Adipocyte (in vitro differentiated cells): ENCODE data around the gene SLC27A1.
"Not testable (repeated sequence)": the region's sequence is repeated elsewhere in the genome, so short reads cannot be mapped to it uniquely, and the experiment has no call there.

Experiments
- DNase-seq: peaks from one replicate; pipeline ENCODE4 v3.0.0-alpha.2; 2015; ENCODE audit warnings: low read depth
- H3K27me3 ChIP-seq: replicated peaks from 2 replicates; pipeline ENCODE4 v1.7.0; 2013; ENCODE audit warnings: mild to moderate bottlenecking, low read length, moderate library complexity; ENCODE audit not compliant: control insufficient read depth, insufficient read depth
- H3K36me3 ChIP-seq: 2 replicates; pipeline ENCODE4 v1.7.0; 2013; ENCODE audit warnings: low read length, mild to moderate bottlenecking, moderate library complexity; ENCODE audit not compliant: control insufficient read depth, insufficient read depth, severe bottlenecking
- H3K4me1 ChIP-seq: 2 replicates; pipeline ENCODE4 v1.7.0; 2013; ENCODE audit warnings: mild to moderate bottlenecking, low read length, moderate library complexity; ENCODE audit not compliant: control insufficient read depth, insufficient read depth
- H3K4me3 ChIP-seq: 2 replicates; pipeline ENCODE4 v1.7.0; 2013; ENCODE audit warnings: mild to moderate bottlenecking, low read length, moderate library complexity
- H3K9ac ChIP-seq: 2 replicates; pipeline ENCODE4 v1.7.0; 2013; ENCODE audit warnings: mild to moderate bottlenecking, low read length, moderate library complexity
- H3K9me3 ChIP-seq: 2 replicates; pipeline ENCODE4 v1.7.0; 2013; ENCODE audit warnings: mild to moderate bottlenecking, low read length, moderate library complexity; ENCODE audit not compliant: control insufficient read depth

SLC27A1 gene

GRCh38 chr19:17549085-17549740 is 78.9 kb downstream of the SLC27A1 start:
- no peak for DNase-seq
- Histone ChIP-seq H3K27me3 (no peaks in the 10 kb centered on the region), H3K4me1 (peaks cover 16% of the 10 kb centered on the region), H3K9ac (no peak overlapping the region), H3K36me3 (no peaks in the 10 kb centered on the region), H3K4me3 (no peak overlapping the region), H3K9me3 (no peaks in the 10 kb centered on the region)

- H3K27me3 ChIP-seq: no peaks in the 10 kb centered on the region
- H3K9me3 ChIP-seq: no peaks in the 10 kb centered on the region
- H3K36me3 ChIP-seq: no peaks in the 10 kb centered on the region
- H3K4me3 ChIP-seq: no peak overlapping the region
- DNase-seq: no peak
- peaks cover 21% of the 10 kb centered on the region for H3K4me1 ChIP-seq
- no peak overlapping the region for H3K9ac ChIP-seq
These were observed 79.8 kb downstream of the SLC27A1 start for GRCh38 chr19:17550076-17550667.

- DNase-seq, H3K9ac ChIP-seq, H3K4me3 ChIP-seq, H3K27me3 ChIP-seq, H3K9me3 ChIP-seq, H3K36me3 ChIP-seq: not testable (repeated sequence)
- peaks cover 33% of the 10 kb centered on the region for H3K4me1 ChIP-seq
These were observed 82.4 kb downstream of the SLC27A1 start for GRCh38 chr19:17552735-17553134.

- peak overlapping the region; percentile 61 for H3K9ac ChIP-seq
- H3K9me3 ChIP-seq: no peaks in the 10 kb centered on the region
- DNase-seq: peak; percentile 88
- H3K36me3 ChIP-seq: no peaks in the 10 kb centered on the region
- peaks cover 33% of the 10 kb centered on the region for H3K4me1 ChIP-seq
- no peaks in the 10 kb centered on the region for H3K27me3 ChIP-seq
- H3K4me3 ChIP-seq: peak overlapping the region; percentile 67
These were observed 82.9 kb downstream of the SLC27A1 start for GRCh38 chr19:17553256-17553655.

GRCh38 chr19:17554968-17555479 is 84.7 kb downstream of the SLC27A1 start:
- H3K9ac ChIP-seq: peak overlapping the region; percentile 93
- H3K27me3 ChIP-seq: no peaks in the 10 kb centered on the region
- H3K4me1 ChIP-seq: peaks cover 41% of the 10 kb centered on the region
- peaks cover 11% of the 10 kb centered on the region for H3K36me3 ChIP-seq
- DNase-seq: no peak
- peak overlapping the region; percentile 91 for H3K4me3 ChIP-seq
- no peaks in the 10 kb centered on the region for H3K9me3 ChIP-seq

- peak; percentile 100 for DNase-seq
- no peaks in the 10 kb centered on the region for H3K27me3 ChIP-seq
- peak within 1 kb of the TSS; percentile 91 for H3K4me3 ChIP-seq
- H3K4me1 ChIP-seq: peaks cover 46% of the 10 kb centered on the region
- no peaks in the 10 kb centered on the region for H3K9me3 ChIP-seq
- H3K9ac ChIP-seq: peak within 1 kb of the TSS; percentile 93
- peaks cover 16% of the 10 kb centered on the region for H3K36me3 ChIP-seq
These were observed 85.2 kb downstream of the SLC27A1 start, which contains the start of gene COLGALT1 for GRCh38 chr19:17555480-17555928. Gene COLGALT1, plus strand, starts transcription at chr19:17555649. Its CDS starts 65 bp downstream, at chr19:17555714.
